A549 (cell line): ENCODE results near the gene FGFR3. TPM values are rescaled to one million over a fixed set of nuclear protein-coding genes. Genes with fewer than 3 reads are reported as not detected.

ENCODE experiments used
- ATAC-seq, 2 experiments: fragments of 200-7000 bp in 1 of 2; fragments of >200 bp in 1 of 2; cut with Nextera tagmentation in 1 of 2; cut with Tn5 transposase in 1 of 2; 3 replicates each; pipeline versions ENCODE4 v1.8.0 to v1.9.1; 2018 to 2020; ENCODE audit warnings: mild to moderate bottlenecking in 1 of 2, moderate library complexity in 1 of 2
- CTCF ChIA-PET: fragments of 300-600 bp; sonication (Branson Sonifier 250); formaldehyde crosslinking; extraction: SDS; loops from one replicate; lab custom pipeline; 2021; ENCODE audit warnings: antibody characterized with exemption, inconsistent platforms; lab: Yijun Ruan, JAX
- POLR2A ChIA-PET: fragments of 350-600 bp; formaldehyde crosslinking; extraction: SDS; loops from one replicate; lab custom pipeline; 2021; ENCODE audit warnings: antibody characterized with exemption, inconsistent platforms; lab: Yijun Ruan, JAX
- DNase-seq, 2 experiments: peaks; one replicate each; pipeline versions ENCODE4 v3.0.0 to v3.0.0-alpha.2; 2011 to 2016; ENCODE audit warnings: low read depth in 1 of 2, low spot score in 1 of 2
- FAIRE-seq: peaks from 2 replicates; lab custom pipeline; 2011; peaks lifted over from hg19 to GRCh38; lab: Jason Lieb, UNC
- H3K27ac ChIP-seq, 2 experiments: fragments of >200 bp; sonication (Bioruptor Twin); formaldehyde crosslinking; 3 replicates each; pipeline ENCODE4 v1.5.1; 2016 to 2017
- H3K4me1 ChIP-seq: fragments of >200 bp; sonication (Bioruptor Twin); formaldehyde crosslinking; 3 replicates; pipeline ENCODE4 v1.6.1; 2016
- H3K4me2 ChIP-seq: fragments of >200 bp; sonication (Bioruptor Twin); formaldehyde crosslinking; 3 replicates; pipeline ENCODE4 v1.6.1; 2016
- H3K4me3 ChIP-seq: fragments of >200 bp; sonication (Bioruptor Twin); formaldehyde crosslinking; 3 replicates; pipeline ENCODE4 v1.5.1; 2016
- H3K9me3 ChIP-seq: fragments of >200 bp; sonication (Bioruptor Twin); formaldehyde crosslinking; 3 replicates; pipeline ENCODE4 v1.6.1; 2016
- BHLHE40 ChIP-seq: IDR thresholded peaks from 2 replicates; pipeline ENCODE4 v1.6.1; 2012; ENCODE audit warnings: low read depth, low read length, inconsistent platforms
- CBX2 ChIP-seq: fragments of 200-600 bp; sonication (generic); IDR thresholded peaks from 2 replicates; pipeline ENCODE4 v1.6.1; 2016; ENCODE audit warnings: low read depth, mild to moderate bottlenecking, borderline replicate concordance
- CEBPB ChIP-seq, 2 experiments: fragments of >200 bp in 1 of 2; sonication (Bioruptor Twin) in 1 of 2; formaldehyde crosslinking in 1 of 2; IDR thresholded peaks; 2 replicates each; pipeline ENCODE4 v1.6.1; 2012 to 2016
- CHD2 ChIP-seq: fragments of 150-350 bp; IDR thresholded peaks from 2 replicates; pipeline ENCODE4 v1.6.1; 2014; ENCODE audit warnings: low read length; ENCODE audit not compliant: partially characterized antibody
- CHD4 ChIP-seq: fragments of 200-600 bp; sonication (generic); IDR thresholded peaks from 2 replicates; pipeline ENCODE4 v1.6.1; 2016; ENCODE audit warnings: antibody characterized with exemption, mild to moderate bottlenecking, borderline replicate concordance
- EHMT2 ChIP-seq: fragments of 200-600 bp; sonication (generic); IDR thresholded peaks from 2 replicates; pipeline ENCODE4 v1.6.1; 2016; ENCODE audit warnings: antibody characterized with exemption, low read depth, mild to moderate bottlenecking, moderate library complexity
- EP300 ChIP-seq, 2 experiments: fragments of >200 bp; sonication (Bioruptor Twin); formaldehyde crosslinking; IDR thresholded peaks; 2 replicates in 1 of 2; 3 replicates in 1 of 2; pipeline ENCODE4 v1.6.1; 2016 to 2017
- FOSL2 ChIP-seq, 2 experiments: fragments of 450-650 bp in 1 of 2; fragments of >200 bp in 1 of 2; sonication (Bioruptor Twin) in 1 of 2; formaldehyde crosslinking; IDR thresholded peaks; 2 replicates each; pipeline versions ENCODE4 v1.5.0 to v1.6.1; 2016 to 2020; ENCODE audit warnings: mild to moderate bottlenecking in 1 of 2, moderate library complexity in 1 of 2
- FOXS1 ChIP-seq: fragments of 250-450 bp; sonication (Bioruptor Pico); IDR thresholded peaks from 2 replicates; pipeline ENCODE4 v1.5.0; 2020; ENCODE audit warnings: mild to moderate bottlenecking, moderate library complexity
- GATA3 ChIP-seq: IDR thresholded peaks from 2 replicates; pipeline ENCODE4 v1.6.1; 2012; ENCODE audit warnings: borderline replicate concordance
- HDAC2 ChIP-seq: fragments of 200-600 bp; sonication (generic); IDR thresholded peaks from 2 replicates; pipeline ENCODE4 v1.6.1; 2016
- HEYL ChIP-seq: fragments of 250-450 bp; sonication (Bioruptor Pico); IDR thresholded peaks from 2 replicates; pipeline ENCODE4 v1.8.0; 2021; ENCODE audit warnings: mild to moderate bottlenecking, moderate library complexity
- HOXB13 ChIP-seq: fragments of 250-450 bp; sonication (Bioruptor Pico); IDR thresholded peaks from 2 replicates; pipeline ENCODE4 v1.5.0; 2020; ENCODE audit warnings: low read depth, mild to moderate bottlenecking, moderate library complexity
- HOXB5 ChIP-seq: fragments of 250-450 bp; sonication (Bioruptor Pico); IDR thresholded peaks from 2 replicates; pipeline ENCODE4 v1.5.0; 2020; ENCODE audit warnings: mild to moderate bottlenecking, moderate library complexity
- KDM1A ChIP-seq: fragments of 200-600 bp; sonication (generic); IDR thresholded peaks from 2 replicates; pipeline ENCODE4 v1.6.1; 2016; ENCODE audit warnings: low read depth, mild to moderate bottlenecking
- KDM5A ChIP-seq: fragments of 200-600 bp; sonication (generic); IDR thresholded peaks from 2 replicates; pipeline ENCODE4 v1.6.1; 2016; ENCODE audit warnings: antibody characterized with exemption, mild to moderate bottlenecking
- NFE2L2 ChIP-seq: fragments of 150-350 bp; conservative IDR thresholded peaks from 2 replicates; pipeline ENCODE4 v1.6.1; 2014; ENCODE audit warnings: low read length
- NPAS2 ChIP-seq: fragments of 250-450 bp; sonication (Bioruptor Pico); IDR thresholded peaks from 2 replicates; pipeline ENCODE4 v1.8.0; 2022; ENCODE audit warnings: mild to moderate bottlenecking, moderate library complexity, borderline replicate concordance
- NR3C1 ChIP-seq: fragments of >200 bp; sonication (Bioruptor Twin); formaldehyde crosslinking; IDR thresholded peaks from 3 replicates; pipeline ENCODE4 v1.6.1; 2017
- POLR2A ChIP-seq: IDR thresholded peaks from 2 replicates; pipeline ENCODE4 v1.6.1; 2012; ENCODE audit warnings: mild to moderate bottlenecking, low read length
- POLR2AphosphoS2 ChIP-seq: conservative IDR thresholded peaks from 2 replicates; pipeline ENCODE4 v1.6.1; 2012; ENCODE audit warnings: low read length, improper control_type of control experiment, inconsistent platforms
- RARB ChIP-seq: fragments of 250-450 bp; sonication (Bioruptor Pico); IDR thresholded peaks from 2 replicates; pipeline ENCODE4 v1.8.0; 2021; ENCODE audit warnings: mild to moderate bottlenecking, moderate library complexity
- SREBF2 ChIP-seq: fragments of 450-650 bp; IDR thresholded peaks from 2 replicates; pipeline ENCODE4 v1.6.1; 2014; ENCODE audit warnings: mild to moderate bottlenecking, moderate library complexity
- TP53 ChIP-seq: fragments of 250-450 bp; sonication (Bioruptor Pico); IDR thresholded peaks from 2 replicates; pipeline ENCODE4 v1.5.0; 2021; ENCODE audit warnings: mild to moderate bottlenecking, moderate library complexity
- ZSCAN20 ChIP-seq: fragments of 250-450 bp; sonication (Bioruptor Pico); IDR thresholded peaks from 2 replicates; pipeline ENCODE4 v1.8.0; 2022; ENCODE audit warnings: mild to moderate bottlenecking, moderate library complexity
- WGBS: methylation state at CpG from one replicate; pipeline ENCODE4 v1.1.6; 2017; ENCODE audit errors: missing lambda C conversion rate; 5-methylcytosine and 5-hydroxymethylcytosine counted together
- polyA plus RNA-seq, 4 experiments: library from polyadenylated mRNA; depleted of rRNA in 3 of 4; stranded (reverse); fragments of >200 nt; fragmentation: RNase III in 1 of 4; extraction: RNeasy Plus Mini Kit Qiagen cat#74134 plus additional on column Dnase treatment in 1 of 4; gene quantifications; 2 replicates in 3 of 4; 3 replicates in 1 of 4; pipeline ENCODE4 v1.2.3, GENCODE V29; 2011 to 2017
- TF ChIP-seq, protein P1 (sequence below): fragments of 250-450 bp; sonication (Bioruptor Pico); IDR thresholded peaks from 2 replicates; pipeline ENCODE4 v1.5.0; 2021; ENCODE audit warnings: mild to moderate bottlenecking, moderate library complexity, borderline replicate concordance
- TF ChIP-seq, protein P2 (sequence below): fragments of >200 bp; sonication (Bioruptor Twin); formaldehyde crosslinking; IDR thresholded peaks from 2 replicates; pipeline ENCODE4 v1.6.1; 2016
- TF ChIP-seq, protein P3 (sequence below): IDR thresholded peaks from 2 replicates; pipeline ENCODE4 v1.6.1; 2012
- TF ChIP-seq, protein P4 (sequence below): IDR thresholded peaks from 2 replicates; pipeline ENCODE4 v1.6.1; 2012

Gene FGFR3
- polyA plus RNA-seq, 2 of the 4 experiments (the other 2 are of a cell fraction) = 1.9 to 4.8 TPM

DNA sequence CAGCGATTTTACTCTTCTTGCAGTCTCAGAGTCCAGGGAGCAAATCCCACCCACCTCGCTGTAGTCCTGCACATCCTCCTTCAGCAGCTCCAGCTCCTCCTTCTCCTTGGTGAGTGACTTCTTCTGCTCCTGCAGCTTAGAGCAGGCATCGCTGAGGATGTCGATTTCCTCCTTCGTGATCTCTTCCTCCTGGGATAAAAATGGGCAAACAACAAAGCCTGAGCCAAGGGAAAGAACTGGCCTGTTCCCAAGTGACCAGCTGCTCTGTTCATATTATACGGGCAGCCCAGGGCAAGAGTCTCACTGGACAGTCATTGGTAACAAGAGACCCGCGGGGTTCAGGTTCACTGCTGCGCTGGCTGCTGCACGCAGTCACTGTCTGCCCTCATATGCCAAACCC, 26.2 kb downstream of the FGFR3 start:
- Histone ChIP-seq H3K4me3 (no peak overlapping the region), H3K4me1 (no peaks in the 10 kb centered on the region), H3K4me2 (no peak overlapping the region), H3K9me3 (no peaks in the 10 kb centered on the region), H3K27ac (no peak overlapping the region)
- ChIA-PET CTCF (interaction anchor here (1.1 to 13.7 kb wide), 4 partner anchors 9 to 99 kb away, joined by 3 to 227 read pairs (median 14); no protein-coding TSS in a partner anchor), POLR2A (no interaction called here)
- WGBS = 95% methylated on average over 10 of the region's 10 CpGs
- DNase-seq = no peak
- no peak for FAIRE-seq
- TF ChIP-seq FOXS1 (no peak), POLR2A (no peak), TP53 (CRISPR knock-in tag) (no peak), CHD4 (no peak), GATA3 (no peak), POLR2AphosphoS2 (no peak), KDM5A (no peak), KDM1A (no peak), NPAS2 (no peak), HOXB5 (CRISPR knock-in tag) (no peak), EP300 (IDR thresholded peaks at IDR 0.05) (no peak), HDAC2 (no peak)
- TF ChIP-seq, protein P1, sequence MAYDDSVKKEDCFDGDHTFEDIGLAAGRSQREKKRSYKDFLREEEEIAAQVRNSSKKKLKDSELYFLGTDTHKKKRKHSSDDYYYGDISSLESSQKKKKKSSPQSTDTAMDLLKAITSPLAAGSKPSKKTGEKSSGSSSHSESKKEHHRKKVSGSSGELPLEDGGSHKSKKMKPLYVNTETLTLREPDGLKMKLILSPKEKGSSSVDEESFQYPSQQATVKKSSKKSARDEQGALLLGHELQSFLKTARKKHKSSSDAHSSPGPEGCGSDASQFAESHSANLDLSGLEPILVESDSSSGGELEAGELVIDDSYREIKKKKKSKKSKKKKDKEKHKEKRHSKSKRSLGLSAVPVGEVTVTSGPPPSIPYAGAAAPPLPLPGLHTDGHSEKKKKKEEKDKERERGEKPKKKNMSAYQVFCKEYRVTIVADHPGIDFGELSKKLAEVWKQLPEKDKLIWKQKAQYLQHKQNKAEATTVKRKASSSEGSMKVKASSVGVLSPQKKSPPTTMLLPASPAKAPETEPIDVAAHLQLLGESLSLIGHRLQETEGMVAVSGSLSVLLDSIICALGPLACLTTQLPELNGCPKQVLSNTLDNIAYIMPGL = no peak
- TF ChIP-seq, protein P2, sequence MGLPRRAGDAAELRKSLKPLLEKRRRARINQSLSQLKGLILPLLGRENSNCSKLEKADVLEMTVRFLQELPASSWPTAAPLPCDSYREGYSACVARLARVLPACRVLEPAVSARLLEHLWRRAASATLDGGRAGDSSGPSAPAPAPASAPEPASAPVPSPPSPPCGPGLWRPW = no peak
- no peak for ATAC-seq

DNA sequence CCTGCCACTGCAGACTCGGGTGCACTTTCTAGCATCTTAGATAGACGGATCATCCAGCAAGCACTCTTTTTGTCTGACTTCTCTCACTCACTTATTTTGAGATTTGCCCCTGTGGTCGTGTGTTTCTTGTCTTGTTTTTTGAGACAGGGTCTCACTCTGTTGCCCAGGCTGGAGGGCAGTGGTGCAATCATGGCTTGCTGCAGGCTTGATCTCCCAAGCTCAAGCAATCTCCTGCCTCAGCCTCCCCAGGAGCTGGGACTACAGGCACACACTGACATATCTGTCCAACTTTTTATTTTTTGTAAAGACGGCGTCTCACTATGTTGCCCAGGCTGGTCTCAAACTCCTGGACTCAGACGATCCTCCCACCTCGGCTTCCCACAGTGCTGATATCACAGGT, 26.7 kb downstream of the FGFR3 start:
- Histone ChIP-seq H3K4me2 (no peak overlapping the region), H3K27ac (no peak overlapping the region), H3K9me3 (no peaks in the 10 kb centered on the region), H3K4me1 (no peaks in the 10 kb centered on the region), H3K4me3 (no peak overlapping the region)
- ATAC-seq (no peak), DNase-seq (no peak), FAIRE-seq (no peak)
- no peak for TF ChIP-seq CHD4
- TF ChIP-seq NR3C1 = no peak
- TF ChIP-seq SREBF2 = no peak
- no peak for TF ChIP-seq ZSCAN20 (CRISPR knock-in tag)
- TF ChIP-seq, protein P3, sequence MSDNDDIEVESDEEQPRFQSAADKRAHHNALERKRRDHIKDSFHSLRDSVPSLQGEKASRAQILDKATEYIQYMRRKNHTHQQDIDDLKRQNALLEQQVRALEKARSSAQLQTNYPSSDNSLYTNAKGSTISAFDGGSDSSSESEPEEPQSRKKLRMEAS = no peak
- CTCF ChIA-PET = interaction anchor here (1.1 to 3.9 kb wide), 2 partner anchors 10 to 79 kb away, joined by 5 to 23 read pairs; no protein-coding TSS in a partner anchor
- POLR2A ChIA-PET = no interaction called here
- 89% methylated on average over 7 of the region's 7 CpGs for WGBS

DNA sequence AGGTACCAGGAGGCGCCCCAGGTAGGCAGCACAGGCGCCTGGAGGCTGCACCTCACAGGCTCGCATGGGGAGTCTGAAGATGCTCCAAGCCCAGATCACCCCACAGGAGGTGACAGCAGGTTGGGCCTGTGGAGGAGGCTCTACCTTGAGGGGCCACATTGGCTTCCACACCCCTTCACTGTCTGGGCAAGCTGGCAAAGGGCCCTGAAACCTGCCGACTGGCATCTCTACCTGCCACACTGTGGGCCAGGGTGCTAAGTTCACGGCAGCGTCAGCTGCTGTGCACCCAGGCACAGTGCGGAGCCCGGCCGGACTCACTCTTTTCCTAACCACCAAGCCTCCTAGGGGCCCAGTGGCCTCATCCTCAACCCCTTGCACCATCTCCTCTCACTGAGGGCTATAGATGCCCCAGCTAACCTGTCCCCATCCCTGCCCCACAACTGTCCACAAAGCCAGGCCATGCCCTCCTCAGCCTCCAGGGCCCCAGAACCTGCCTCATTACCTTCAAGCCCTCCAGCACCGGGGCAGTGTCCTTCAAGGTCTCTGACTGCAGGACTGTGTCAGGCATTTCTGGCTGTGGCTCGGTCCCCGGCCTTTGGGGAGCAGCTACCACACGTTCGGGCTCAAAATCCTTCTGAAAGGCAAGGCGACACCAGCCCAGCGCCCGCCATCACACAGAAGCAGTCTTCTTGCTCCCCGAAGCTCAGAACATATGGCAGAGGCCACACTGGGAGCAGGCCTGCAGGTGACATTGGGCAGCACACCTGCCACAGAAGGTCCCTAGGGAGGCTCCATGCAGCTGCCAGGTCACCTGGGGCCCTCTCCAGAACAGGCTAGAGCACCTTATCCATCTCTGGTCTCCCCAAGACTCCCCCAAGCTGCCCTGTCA, 28.8 kb downstream of the FGFR3 start:
- ATAC-seq (no peak), DNase-seq (no peak), FAIRE-seq (no peak)
- 97% methylated on average over 12 of the region's 18 CpGs for WGBS
- H3K9me3 ChIP-seq = no peaks in the 10 kb centered on the region
- H3K4me3 ChIP-seq = no peak overlapping the region
- ChIA-PET CTCF (interaction anchor here (0.6 to 4.3 kb wide), 5 partner anchors 12 to 192 kb away, joined by 3 to 18 read pairs (median 4); no protein-coding TSS in a partner anchor), POLR2A (no interaction called here)
- H3K4me2 ChIP-seq = no peak overlapping the region
- no peak overlapping the region for H3K27ac ChIP-seq
- no peaks in the 10 kb centered on the region for H3K4me1 ChIP-seq
- TF ChIP-seq NR3C1 = no peak
- TF ChIP-seq CEBPB (IDR thresholded peaks at IDR 0.05) = no peak
- no peak for TF ChIP-seq TP53 (CRISPR knock-in tag)
- no peak for TF ChIP-seq HEYL (CRISPR knock-in tag)
- TF ChIP-seq, protein P3 = no peak
- TF ChIP-seq NFE2L2 = no peak
- no peak for TF ChIP-seq EHMT2
- TF ChIP-seq, protein P4, sequence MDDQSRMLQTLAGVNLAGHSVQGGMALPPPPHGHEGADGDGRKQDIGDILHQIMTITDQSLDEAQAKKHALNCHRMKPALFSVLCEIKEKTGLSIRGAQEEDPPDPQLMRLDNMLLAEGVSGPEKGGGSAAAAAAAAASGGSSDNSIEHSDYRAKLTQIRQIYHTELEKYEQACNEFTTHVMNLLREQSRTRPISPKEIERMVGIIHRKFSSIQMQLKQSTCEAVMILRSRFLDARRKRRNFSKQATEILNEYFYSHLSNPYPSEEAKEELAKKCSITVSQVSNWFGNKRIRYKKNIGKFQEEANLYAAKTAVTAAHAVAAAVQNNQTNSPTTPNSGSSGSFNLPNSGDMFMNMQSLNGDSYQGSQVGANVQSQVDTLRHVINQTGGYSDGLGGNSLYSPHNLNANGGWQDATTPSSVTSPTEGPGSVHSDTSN = no peak
- no peak for TF ChIP-seq CHD2
- no peak for TF ChIP-seq FOSL2 (IDR thresholded peaks at IDR 0.05)
- no peak for TF ChIP-seq FOSL2 (CRISPR knock-in tag; IDR thresholded peaks at IDR 0.05)
- TF ChIP-seq HOXB13 = no peak
- TF ChIP-seq RARB (CRISPR knock-in tag) = no peak
- no peak for TF ChIP-seq BHLHE40
- TF ChIP-seq, protein P1 = no peak
- no peak for TF ChIP-seq EP300 (IDR thresholded peaks at IDR 0.05)
- no peak for TF ChIP-seq CBX2
